ENCODE measurements around the gene NECTIN3.

Gene NECTIN3

GRCh38 chr3:111156517-111156916 lies 84.9 kb downstream of the NECTIN3 start:
- H3K9me2 ChIP-seq (replicated peaks; ENCODE audit: insufficient read depth, low read length), result no peaks in the 10 kb centered on the region
- no peaks in the 10 kb centered on the region for H3K9me3 ChIP-seq (replicated peaks; ENCODE audit: insufficient read depth, low read length)
- H3K4me1 ChIP-seq (ENCODE audit: low read length), result no peaks in the 10 kb centered on the region
- no peak overlapping the region for H3K9ac ChIP-seq (ENCODE audit: low read length)
- H4K20me1 ChIP-seq (ENCODE audit: insufficient read depth, low read length), result no peaks in the 10 kb centered on the region
- H3K79me2 ChIP-seq (ENCODE audit: low read length), result no peaks in the 10 kb centered on the region
- no peaks in the 10 kb centered on the region for H3F3A ChIP-seq (ENCODE audit: insufficient read depth, low read length)
- H3K36me3 ChIP-seq (replicated peaks; ENCODE audit: insufficient read depth, low read length), result no peaks in the 10 kb centered on the region
- no peak for DNase-seq
- H3K27me3 ChIP-seq (replicated peaks; ENCODE audit: insufficient read depth, low read length), result no peaks in the 10 kb centered on the region
- no peak overlapping the region for H3K27ac ChIP-seq (ENCODE audit: low read length)
- H3K4me3 ChIP-seq (ENCODE audit: low read length), result no peak overlapping the region
- no peak overlapping the region for H2AFZ ChIP-seq (ENCODE audit: low read length)
- H3K4me2 ChIP-seq (ENCODE audit: low read depth, low read length), result no peak overlapping the region
- TF ChIP-seq EZH2phosphoT487 (IDR thresholded peaks at IDR 0.05; ENCODE audit: low read length), result no peak
- no peak for TF ChIP-seq CTCF (IDR thresholded peaks at IDR 0.05; ENCODE audit: low read length)
- no peak for TF ChIP-seq EZH2 (optimal IDR thresholded peaks at IDR 0.05; ENCODE audit: low read depth, low read length)

- TF ChIP-seq EZH2phosphoT487 (IDR thresholded peaks at IDR 0.05; ENCODE audit: low read length) (no peak), CTCF (IDR thresholded peaks at IDR 0.05; ENCODE audit: low read length) (no peak), EZH2 (optimal IDR thresholded peaks at IDR 0.05; ENCODE audit: low read depth, low read length) (no peak)
These were observed 87.8 kb downstream of the NECTIN3 start for GRCh38 chr3:111159391-111159790.

GRCh38 chr3:111164621-111165020 lies 93.0 kb downstream of the NECTIN3 start:
- H4K20me1 ChIP-seq (ENCODE audit: insufficient read depth, low read length), result no peaks in the 10 kb centered on the region
- H2AFZ ChIP-seq (ENCODE audit: low read length), result no peak overlapping the region
- no peaks in the 10 kb centered on the region for H3K79me2 ChIP-seq (ENCODE audit: low read length)
- H3K4me3 ChIP-seq (ENCODE audit: low read length), result no peak overlapping the region
- H3K4me1 ChIP-seq (ENCODE audit: low read length), result no peaks in the 10 kb centered on the region
- no peak overlapping the region for H3K4me2 ChIP-seq (ENCODE audit: low read depth, low read length)
- no peak for DNase-seq
- no peaks in the 10 kb centered on the region for H3F3A ChIP-seq (ENCODE audit: insufficient read depth, low read length)
- H3K27me3 ChIP-seq (replicated peaks; ENCODE audit: insufficient read depth, low read length), result no peaks in the 10 kb centered on the region
- no peaks in the 10 kb centered on the region for H3K36me3 ChIP-seq (replicated peaks; ENCODE audit: insufficient read depth, low read length)
- H3K9me2 ChIP-seq (replicated peaks; ENCODE audit: insufficient read depth, low read length), result no peaks in the 10 kb centered on the region
- no peaks in the 10 kb centered on the region for H3K9me3 ChIP-seq (replicated peaks; ENCODE audit: insufficient read depth, low read length)
- TF ChIP-seq EZH2phosphoT487 (IDR thresholded peaks at IDR 0.05; ENCODE audit: low read length), result no peak
- TF ChIP-seq EZH2 (optimal IDR thresholded peaks at IDR 0.05; ENCODE audit: low read depth, low read length), result no peak
- no peak for TF ChIP-seq CTCF (IDR thresholded peaks at IDR 0.05; ENCODE audit: low read length)
- no peak overlapping the region for H3K27ac ChIP-seq (ENCODE audit: low read length)
- no peak overlapping the region for H3K9ac ChIP-seq (ENCODE audit: low read length)

More at GRCh38 chr3:111159391-111159790, 87.8 kb downstream of the NECTIN3 start:
- Histone ChIP-seq H3K36me3 (replicated peaks; ENCODE audit: insufficient read depth, low read length) (no peaks in the 10 kb centered on the region), H3K9me2 (replicated peaks; ENCODE audit: insufficient read depth, low read length) (no peaks in the 10 kb centered on the region), H2AFZ (ENCODE audit: low read length) (no peak overlapping the region), H3K27ac (ENCODE audit: low read length) (no peak overlapping the region), H4K20me1 (ENCODE audit: insufficient read depth, low read length) (no peaks in the 10 kb centered on the region), H3K4me2 (ENCODE audit: low read depth, low read length) (no peak overlapping the region), H3K9ac (ENCODE audit: low read length) (no peak overlapping the region), H3K4me3 (ENCODE audit: low read length) (no peak overlapping the region), H3K4me1 (ENCODE audit: low read length) (no peaks in the 10 kb centered on the region), H3F3A (ENCODE audit: insufficient read depth, low read length) (no peaks in the 10 kb centered on the region), H3K27me3 (replicated peaks; ENCODE audit: insufficient read depth, low read length) (no peaks in the 10 kb centered on the region), H3K79me2 (ENCODE audit: low read length) (no peaks in the 10 kb centered on the region), H3K9me3 (replicated peaks; ENCODE audit: insufficient read depth, low read length) (no peaks in the 10 kb centered on the region)
- DNase-seq, result no peak

All from MM.1S (cell line).